Ishikawa (cell line): Measurements from ENCODE around the gene RASAL3.

Source experiments
- CEBPB ChIP-seq: IDR thresholded peaks from 2 replicates; pipeline ENCODE4 v1.6.1; 2012
- EGR1 ChIP-seq: IDR thresholded peaks from 2 replicates; pipeline ENCODE4 v1.6.1; 2012
- EP300 ChIP-seq: IDR thresholded peaks from 2 replicates; pipeline ENCODE4 v1.6.1; 2012; ENCODE audit warnings: borderline replicate concordance
- MAX ChIP-seq: IDR thresholded peaks from 2 replicates; pipeline ENCODE4 v1.6.1; 2012
- RAD21 ChIP-seq: IDR thresholded peaks from 2 replicates; pipeline ENCODE4 v1.6.1; 2012; ENCODE audit warnings: low read depth
- TAF1 ChIP-seq: IDR thresholded peaks from 2 replicates; pipeline ENCODE4 v1.6.1; 2012; ENCODE audit warnings: low read depth, mild to moderate bottlenecking
- TCF12 ChIP-seq: IDR thresholded peaks from 2 replicates; pipeline ENCODE4 v1.6.1; 2012; ENCODE audit warnings: low read depth
- YY1 ChIP-seq: IDR thresholded peaks from 2 replicates; pipeline ENCODE4 v1.6.1; 2012; ENCODE audit warnings: low read depth

GRCh38 chr19:15421721-15422260 is 42.6 kb downstream of the RASAL3 start:
- no peak for TF ChIP-seq TAF1
- TF ChIP-seq YY1, result no peak
- TF ChIP-seq EGR1, result no peak
- TF ChIP-seq EP300, result no peak
- TF ChIP-seq RAD21, result no peak
- TF ChIP-seq MAX, result no peak
- no peak for TF ChIP-seq TCF12
- TF ChIP-seq CEBPB, result no peak
